ENCODE measurements around the gene MARCO.

Gene MARCO

DNA sequence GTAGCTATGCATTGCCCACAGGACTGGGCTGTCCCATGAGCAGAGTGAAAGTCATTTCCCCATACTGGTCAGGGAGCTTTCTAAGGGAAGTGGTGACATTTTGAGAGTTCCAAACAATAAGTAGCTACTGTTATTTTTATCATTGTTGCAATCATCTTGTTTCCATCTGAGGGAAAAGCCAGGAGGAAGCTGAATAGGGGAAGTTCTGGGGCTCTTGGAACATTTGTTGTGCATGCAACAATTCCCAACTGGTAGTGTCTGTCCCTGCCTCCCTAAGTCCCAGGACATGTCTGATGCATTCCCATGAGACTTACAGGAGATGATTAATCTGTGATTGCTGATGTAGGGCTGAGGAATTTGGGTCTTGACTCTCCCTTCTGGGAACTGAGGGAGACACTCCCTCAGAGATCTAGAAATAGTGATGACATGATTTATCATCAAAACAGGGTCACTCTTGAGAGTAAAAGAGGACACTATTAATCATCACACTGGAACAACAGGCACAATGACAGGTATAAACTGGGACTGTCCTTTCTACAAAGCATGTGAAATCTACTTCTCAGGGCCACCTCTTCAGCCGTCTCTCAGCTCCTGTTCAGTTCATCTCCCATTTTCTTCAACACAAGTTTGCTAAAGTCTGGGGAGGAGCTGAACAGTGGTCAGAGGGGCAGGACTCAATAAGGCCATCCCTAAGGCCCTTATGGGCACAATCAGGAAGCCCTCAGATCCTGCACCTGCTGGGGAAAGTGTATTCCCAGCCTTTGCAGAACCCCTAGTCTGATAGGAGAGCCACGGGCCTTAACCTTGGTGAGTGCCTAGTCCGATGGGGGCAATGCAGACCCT lies 28.0 kb upstream of the MARCO start:
- Mint-ChIP-seq H3K9me3 (no peaks in the 10 kb centered on the region), H3K4me3 (no peak overlapping the region), H3K4me1 (ENCODE audit: low read depth in 2 of 2) (no peaks in the 10 kb centered on the region), H3K27me3 (peaks cover 0 to 33% of the 10 kb centered on the region in 2 donors), H3K27ac (no peak overlapping the region), H3K36me3 (ENCODE audit: insufficient read depth) (no peaks in the 10 kb centered on the region)
- ATAC-seq (replicated peaks) = no peak
- DNase-seq = no peak

DNA sequence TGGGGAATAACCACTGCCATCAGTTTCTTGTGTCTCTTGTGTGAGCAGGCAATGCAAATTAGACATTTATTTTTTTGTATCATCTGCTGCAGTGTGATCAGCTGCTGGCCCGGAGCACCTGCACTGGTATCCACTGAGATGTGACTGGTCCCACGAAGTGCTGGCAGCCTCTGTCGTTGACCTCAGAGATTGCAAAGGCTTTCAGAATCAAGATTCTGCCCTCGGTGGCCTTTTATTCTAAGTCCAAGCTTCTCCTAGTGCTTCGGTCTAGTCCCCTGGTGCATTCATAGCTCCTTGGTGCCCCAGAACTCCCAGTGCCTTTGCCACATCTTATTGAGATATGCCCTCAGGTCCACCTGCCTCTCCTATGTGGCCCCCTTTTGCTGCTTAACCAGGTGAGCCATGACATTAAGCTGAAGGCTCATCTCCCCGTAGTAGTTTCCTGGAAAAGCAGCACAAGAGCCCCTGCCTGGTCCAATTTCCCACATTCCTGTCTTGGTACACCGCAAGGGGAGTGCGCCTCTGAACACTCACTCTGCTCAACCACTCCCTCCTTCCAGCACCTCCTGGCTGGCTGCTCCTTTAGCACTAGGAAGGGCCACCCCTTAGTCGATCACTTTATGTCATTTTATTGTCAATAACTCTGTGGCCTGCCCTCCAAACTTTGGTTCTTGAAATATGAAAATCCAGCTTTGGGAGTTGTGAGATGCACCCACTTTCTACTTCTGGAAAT lies 27.1 kb upstream of the MARCO start:
- Mint-ChIP-seq H3K27ac (no peak overlapping the region), H3K4me3 (no peak overlapping the region), H3K4me1 (ENCODE audit: low read depth in 2 of 2) (no peaks in the 10 kb centered on the region), H3K36me3 (ENCODE audit: insufficient read depth) (no peaks in the 10 kb centered on the region), H3K9me3 (no peaks in the 10 kb centered on the region), H3K27me3 (peaks cover 0 to 29% of the 10 kb centered on the region in 2 donors)
- ATAC-seq (replicated peaks) (no peak), DNase-seq (no peak)

DNA sequence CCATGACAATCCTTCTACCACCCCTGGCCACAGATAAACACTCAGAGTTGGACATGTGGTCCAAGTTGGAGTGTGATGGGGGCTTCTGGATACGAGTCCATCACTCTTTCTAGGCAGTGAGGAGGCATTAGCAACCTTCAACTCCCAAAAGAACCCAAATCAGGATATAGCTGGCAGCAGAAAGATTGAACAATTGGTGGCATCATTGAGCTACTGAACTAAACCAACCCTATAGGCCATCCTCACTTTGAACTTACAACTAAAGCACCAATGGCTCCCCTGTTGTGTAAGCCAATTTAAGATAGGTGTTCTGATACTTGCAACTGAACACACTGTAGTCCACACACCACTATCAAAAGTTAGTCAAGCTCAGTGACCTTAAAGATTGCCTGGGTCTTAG lies 24.0 kb upstream of the MARCO start:
- no peak overlapping the region for H3K27ac Mint-ChIP-seq
- no peaks in the 10 kb centered on the region for H3K4me1 Mint-ChIP-seq (ENCODE audit: low read depth in 2 of 2)
- ATAC-seq (replicated peaks) = no peak
- no peak for DNase-seq
- no peaks in the 10 kb centered on the region for H3K9me3 Mint-ChIP-seq
- peaks cover 14 to 22% of the 10 kb centered on the region in 2 donors for H3K27me3 Mint-ChIP-seq
- H3K4me3 Mint-ChIP-seq = no peak overlapping the region
- H3K36me3 Mint-ChIP-seq (ENCODE audit: insufficient read depth) = no peaks in the 10 kb centered on the region

DNA sequence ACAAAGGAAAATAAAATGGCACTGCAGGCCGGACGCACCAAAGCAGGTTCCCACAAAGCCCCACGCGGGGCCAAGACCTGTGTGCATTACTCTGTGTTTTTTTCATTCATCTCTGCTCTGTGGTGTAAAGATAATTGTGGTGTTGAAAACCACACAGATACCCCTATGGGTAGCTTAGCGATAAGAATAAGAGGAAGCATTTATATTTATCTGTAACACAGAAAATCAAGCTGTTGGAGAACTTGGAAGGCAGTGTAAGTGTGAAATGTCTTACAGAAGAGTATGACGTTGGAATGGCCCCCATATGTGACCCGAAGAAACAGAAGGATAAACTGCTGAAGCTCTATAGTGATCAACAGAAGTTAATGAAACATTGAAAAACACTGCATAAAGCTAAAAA lies 20.3 kb upstream of the MARCO start:
- Mint-ChIP-seq H3K4me3 (no peak overlapping the region), H3K4me1 (ENCODE audit: low read depth in 2 of 2) (no peaks in the 10 kb centered on the region), H3K36me3 (ENCODE audit: insufficient read depth) (no peaks in the 10 kb centered on the region), H3K27ac (no peak overlapping the region), H3K27me3 (peaks cover 20 to 21% of the 10 kb centered on the region in 2 donors), H3K9me3 (no peaks in the 10 kb centered on the region)
- ATAC-seq (replicated peaks) (no peak), DNase-seq (no peak)

DNA sequence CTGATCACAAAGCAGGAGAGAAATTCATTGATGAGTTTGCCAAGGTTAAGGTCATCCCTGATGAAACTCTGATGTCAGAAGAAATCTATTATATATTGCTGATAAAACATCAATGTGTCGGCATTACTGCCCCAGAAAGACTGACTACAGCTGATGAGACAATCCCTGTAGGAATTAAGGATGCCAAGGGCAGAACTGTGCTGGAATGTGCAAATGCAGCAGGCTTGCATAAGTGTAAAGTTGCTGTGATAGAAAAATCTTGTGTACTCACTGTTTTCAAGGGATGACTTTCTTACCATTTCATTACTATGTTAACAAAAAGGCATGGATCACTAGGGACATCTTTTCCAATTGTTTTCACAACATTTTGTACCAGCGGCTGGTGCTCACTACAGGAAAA lies 19.7 kb upstream of the MARCO start:
- no peaks in the 10 kb centered on the region for H3K4me1 Mint-ChIP-seq (ENCODE audit: low read depth in 2 of 2)
- no peaks in the 10 kb centered on the region for H3K36me3 Mint-ChIP-seq (ENCODE audit: insufficient read depth)
- peaks cover 20 to 21% of the 10 kb centered on the region in 2 donors for H3K27me3 Mint-ChIP-seq
- H3K27ac Mint-ChIP-seq = no peak overlapping the region
- no peak for ATAC-seq (replicated peaks)
- DNase-seq = no peak
- no peak overlapping the region for H3K4me3 Mint-ChIP-seq
- no peaks in the 10 kb centered on the region for H3K9me3 Mint-ChIP-seq

DNA sequence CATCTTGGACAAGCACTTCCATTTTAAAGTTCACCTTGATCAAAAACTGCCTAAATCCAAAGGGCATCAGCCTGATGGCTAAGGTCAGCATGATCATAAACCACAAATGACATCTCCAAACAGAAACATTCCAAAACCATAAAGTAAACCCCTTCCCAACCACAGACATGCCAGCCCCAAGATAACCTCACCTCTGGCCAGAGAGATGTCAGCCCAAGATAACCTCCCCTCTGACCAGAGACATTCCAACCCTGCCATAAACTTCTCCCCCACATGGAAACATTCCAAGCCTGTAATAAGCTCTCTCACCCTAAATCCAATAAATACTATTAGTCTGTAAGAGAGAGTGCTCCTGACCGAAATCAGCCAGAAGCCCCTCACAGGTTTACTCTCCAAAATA lies 18.6 kb upstream of the MARCO start:
- H3K9me3 Mint-ChIP-seq = no peaks in the 10 kb centered on the region
- peaks cover 14 to 21% of the 10 kb centered on the region in 2 donors for H3K27me3 Mint-ChIP-seq
- DNase-seq (no peak), ATAC-seq (replicated peaks) (no peak)
- H3K4me1 Mint-ChIP-seq (ENCODE audit: low read depth in 2 of 2) = no peaks in the 10 kb centered on the region
- H3K27ac Mint-ChIP-seq = no peak overlapping the region
- no peaks in the 10 kb centered on the region for H3K36me3 Mint-ChIP-seq (ENCODE audit: insufficient read depth)
- no peak overlapping the region for H3K4me3 Mint-ChIP-seq

DNA sequence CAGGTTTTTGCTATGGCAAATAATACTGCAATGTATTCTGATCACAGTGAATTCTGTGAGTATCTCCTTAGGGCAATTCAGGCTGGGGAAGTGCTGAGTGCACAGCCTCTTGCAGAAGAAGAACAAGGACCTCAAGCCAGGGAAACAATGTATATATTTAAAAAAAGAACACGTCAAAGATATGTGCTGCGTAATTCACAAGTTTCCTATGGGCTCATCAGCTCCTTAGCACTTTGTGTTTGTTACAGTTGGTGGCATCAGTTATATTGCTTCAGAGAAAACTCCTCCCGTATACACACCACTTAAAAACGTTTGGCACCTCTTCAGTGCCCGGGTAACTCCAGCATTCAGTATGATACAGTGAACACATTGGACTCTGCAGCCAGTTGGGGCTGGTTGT lies 16.5 kb upstream of the MARCO start:
- ATAC-seq (replicated peaks) = no peak

DNA sequence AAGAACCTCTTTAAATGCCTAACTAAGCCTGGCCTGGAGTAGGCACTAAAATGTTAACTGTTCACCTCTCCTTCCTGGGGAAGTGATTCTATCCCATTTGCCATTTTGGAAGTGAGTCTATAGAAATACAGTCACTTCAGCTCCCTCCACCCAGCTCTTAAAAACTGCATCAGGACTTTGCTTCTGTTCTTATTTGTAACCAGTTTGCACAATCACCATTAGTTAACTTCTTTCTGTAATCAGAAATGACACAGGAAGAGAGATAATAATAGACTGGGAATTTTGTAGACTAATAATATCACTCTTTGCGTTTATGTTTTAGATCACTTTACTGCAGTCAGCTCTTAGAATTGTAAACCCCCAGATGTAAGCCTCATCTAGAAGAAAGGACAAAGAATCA lies 16.0 kb upstream of the MARCO start:
- H3K27me3 Mint-ChIP-seq = peaks cover 14 to 21% of the 10 kb centered on the region in 2 donors

More for the DNA sequence above, 16.5 kb upstream of the MARCO start:
- no peak for DNase-seq
- Mint-ChIP-seq H3K4me1 (ENCODE audit: low read depth in 2 of 2) (peaks cover 0 to 2% of the 10 kb centered on the region in 2 donors), H3K9me3 (peaks cover 7 to 13% of the 10 kb centered on the region in 2 donors), H3K4me3 (no peak overlapping the region), H3K36me3 (ENCODE audit: insufficient read depth) (no peaks in the 10 kb centered on the region), H3K27ac (no peak overlapping the region), H3K27me3 (peaks cover 14 to 21% of the 10 kb centered on the region in 2 donors)

DNA sequence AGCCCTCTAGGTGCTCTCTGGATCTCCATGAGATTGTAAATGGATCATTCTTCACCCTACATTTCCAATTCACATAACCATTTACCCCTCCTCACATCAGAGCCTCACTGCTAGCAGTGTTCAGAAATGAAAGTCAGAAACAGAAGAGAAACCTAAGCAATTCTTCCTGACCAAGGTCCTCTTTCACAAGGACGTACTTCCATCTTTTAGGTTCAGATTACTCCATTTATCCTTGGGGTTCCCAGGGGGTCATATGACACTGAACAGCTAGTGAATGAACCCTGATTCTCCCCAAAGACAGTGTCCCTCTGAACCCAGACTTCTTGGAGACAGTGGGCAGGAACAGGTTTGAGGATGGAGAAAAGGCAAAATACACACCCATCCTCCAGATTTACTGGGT lies 12.9 kb upstream of the MARCO start:
- Mint-ChIP-seq H3K9me3 (peaks cover 7 to 22% of the 10 kb centered on the region in 2 donors), H3K36me3 (ENCODE audit: insufficient read depth) (no peaks in the 10 kb centered on the region), H3K27ac (no peak overlapping the region), H3K27me3 (peaks cover 0 to 6% of the 10 kb centered on the region in 2 donors), H3K4me3 (no peak overlapping the region), H3K4me1 (ENCODE audit: low read depth in 2 of 2) (peaks cover 0 to 2% of the 10 kb centered on the region in 2 donors)
- ATAC-seq (replicated peaks) = no peak
- no peak for DNase-seq

More for the DNA sequence above, 16.0 kb upstream of the MARCO start:
- Mint-ChIP-seq H3K4me3 (no peak overlapping the region), H3K27ac (no peak overlapping the region), H3K36me3 (ENCODE audit: insufficient read depth) (no peaks in the 10 kb centered on the region), H3K4me1 (ENCODE audit: low read depth in 2 of 2) (peaks cover 0 to 2% of the 10 kb centered on the region in 2 donors), H3K9me3 (peaks cover 7 to 14% of the 10 kb centered on the region in 2 donors)
- ATAC-seq (replicated peaks) = no peak
- no peak for DNase-seq

DNA sequence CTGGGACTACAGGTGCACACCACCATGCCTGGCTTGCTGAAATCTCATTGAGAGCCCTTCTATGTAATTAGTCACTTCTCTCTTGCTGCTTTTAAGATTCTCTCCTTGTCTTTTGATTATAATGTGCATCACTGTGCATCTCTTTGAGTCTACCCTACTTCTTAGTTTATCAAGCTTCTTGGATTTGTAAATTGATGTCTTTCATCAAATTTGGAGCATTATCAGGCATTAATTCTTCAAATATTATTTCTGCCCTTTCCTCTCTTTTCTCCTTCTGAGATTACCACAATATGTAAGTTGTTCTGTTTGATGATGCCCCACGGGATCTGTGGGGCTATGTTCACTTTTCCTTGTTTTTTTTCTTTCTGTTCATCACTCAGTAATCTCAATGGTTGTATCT lies 9.0 kb upstream of the MARCO start:
- Mint-ChIP-seq H3K4me3 (no peak overlapping the region), H3K27me3 (no peaks in the 10 kb centered on the region), H3K4me1 (ENCODE audit: low read depth in 2 of 2) (peaks cover 0 to 2% of the 10 kb centered on the region in 2 donors), H3K9me3 (peaks cover 7 to 22% of the 10 kb centered on the region in 2 donors), H3K27ac (no peak overlapping the region), H3K36me3 (ENCODE audit: insufficient read depth) (no peaks in the 10 kb centered on the region)
- no peak for DNase-seq
- ATAC-seq (replicated peaks) = no peak

DNA sequence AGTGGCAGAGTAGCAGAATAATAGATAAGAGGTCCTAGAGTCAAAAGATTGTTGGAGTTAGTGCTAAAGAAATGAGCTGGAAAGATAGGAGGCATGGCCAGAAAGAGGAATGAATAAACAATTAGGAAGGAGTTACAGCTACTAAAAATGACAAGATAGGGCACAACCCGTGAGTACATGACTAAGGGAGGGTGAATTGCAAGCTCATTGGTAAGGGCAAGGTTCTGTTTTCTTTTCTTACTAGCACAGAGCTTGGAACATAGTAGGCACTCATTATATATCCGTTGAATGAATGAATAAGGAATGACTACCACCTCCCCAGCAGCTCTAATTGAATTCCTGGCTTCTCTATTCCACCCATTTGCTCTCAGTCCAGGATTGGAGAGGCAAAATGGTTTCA lies 5.7 kb upstream of the MARCO start:
- ATAC-seq (replicated peaks) (no peak), DNase-seq (no peak)
- Mint-ChIP-seq H3K27ac (no peak overlapping the region), H3K4me1 (ENCODE audit: low read depth in 2 of 2) (peaks cover 0 to 3% of the 10 kb centered on the region in 2 donors), H3K9me3 (peaks cover 0 to 8% of the 10 kb centered on the region in 2 donors), H3K4me3 (no peak overlapping the region), H3K36me3 (ENCODE audit: insufficient read depth) (no peaks in the 10 kb centered on the region), H3K27me3 (peaks cover 9% of the 10 kb centered on the region in 2 donors)

DNA sequence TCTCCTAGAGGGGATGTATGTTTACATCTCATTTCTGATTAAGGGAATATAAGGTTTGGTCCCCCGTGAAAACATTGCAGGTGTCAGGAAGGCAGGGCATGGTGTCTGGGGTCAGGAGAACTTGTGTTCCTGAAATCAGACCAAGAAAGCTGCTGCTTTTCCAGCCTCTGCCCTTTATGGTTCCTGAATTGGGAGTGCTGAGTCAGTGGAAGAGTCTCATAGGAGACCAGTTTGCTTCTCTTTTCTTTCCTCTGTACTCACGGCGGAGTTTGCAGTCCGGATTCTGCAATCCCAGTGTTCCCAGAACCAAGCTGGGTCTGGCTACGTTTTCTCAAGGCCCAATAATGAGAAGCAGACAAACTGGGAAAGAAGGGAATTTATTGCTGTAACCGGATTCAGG lies 5.1 kb upstream of the MARCO start:
- H3K4me1 Mint-ChIP-seq (ENCODE audit: low read depth in 2 of 2) = peaks cover 0 to 3% of the 10 kb centered on the region in 2 donors
- H3K4me3 Mint-ChIP-seq = no peak overlapping the region
- no peaks in the 10 kb centered on the region for H3K36me3 Mint-ChIP-seq (ENCODE audit: insufficient read depth)

DNA sequence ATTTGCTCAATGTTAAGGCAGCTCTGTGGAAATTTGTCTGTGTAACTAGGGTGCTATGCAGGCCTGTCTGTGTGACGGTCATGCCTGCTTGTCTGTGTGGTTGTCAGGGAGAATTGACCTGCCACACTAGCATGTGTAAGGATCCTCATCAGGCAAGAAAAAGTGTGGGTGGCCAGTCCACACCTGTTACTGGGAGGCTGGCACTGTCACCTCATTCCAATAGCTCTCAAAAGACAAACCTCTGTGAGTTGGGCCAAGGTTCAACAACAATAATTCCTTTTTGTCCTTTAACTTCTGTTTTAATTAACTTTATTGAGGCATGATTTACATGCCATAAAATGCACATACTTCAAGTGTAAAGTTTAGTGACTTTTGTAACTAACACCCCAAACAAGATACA lies 4.2 kb upstream of the MARCO start:
- H3K4me1 Mint-ChIP-seq (ENCODE audit: low read depth in 2 of 2) = peaks cover 0 to 3% of the 10 kb centered on the region in 2 donors
- peaks cover 0 to 8% of the 10 kb centered on the region in 2 donors for H3K9me3 Mint-ChIP-seq
- no peaks in the 10 kb centered on the region for H3K36me3 Mint-ChIP-seq (ENCODE audit: insufficient read depth)
- H3K4me3 Mint-ChIP-seq = no peak overlapping the region
- no peak overlapping the region for H3K27ac Mint-ChIP-seq
- DNase-seq (no peak), ATAC-seq (replicated peaks) (no peak)
- H3K27me3 Mint-ChIP-seq = peaks cover 14 to 15% of the 10 kb centered on the region in 2 donors

More for the DNA sequence above, 5.1 kb upstream of the MARCO start:
- Mint-ChIP-seq H3K27ac (no peak overlapping the region), H3K9me3 (peaks cover 0 to 8% of the 10 kb centered on the region in 2 donors), H3K27me3 (peaks cover 14 to 15% of the 10 kb centered on the region in 2 donors)
- ATAC-seq (replicated peaks) (no peak), DNase-seq (no peak)

DNA sequence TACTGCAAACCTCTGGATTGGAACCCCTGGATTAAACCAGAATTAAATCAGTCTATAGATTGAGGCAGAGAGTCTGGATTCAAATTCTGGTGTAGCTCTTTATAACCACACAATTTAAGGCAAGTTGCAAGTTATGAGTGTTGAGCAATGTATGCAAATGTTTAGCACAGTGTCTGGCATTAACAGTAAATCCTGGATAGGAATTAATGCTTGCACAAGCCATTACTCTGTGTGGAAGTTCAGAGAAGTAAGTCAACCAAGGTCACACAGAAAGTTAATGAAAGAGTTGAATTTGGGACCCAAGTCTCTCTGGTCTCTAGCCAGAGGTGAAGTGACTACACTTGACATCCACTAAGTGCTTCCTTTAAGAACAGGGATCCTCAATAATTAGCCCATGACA lies 2.0 kb upstream of the MARCO start:
- Mint-ChIP-seq H3K27ac (no peak overlapping the region), H3K27me3 (peaks cover 20 to 25% of the 10 kb centered on the region in 2 donors), H3K9me3 (no peaks in the 10 kb centered on the region), H3K4me1 (ENCODE audit: low read depth in 2 of 2) (peaks cover 0 to 3% of the 10 kb centered on the region in 2 donors), H3K4me3 (no peak overlapping the region), H3K36me3 (ENCODE audit: insufficient read depth) (no peaks in the 10 kb centered on the region)
- ATAC-seq (replicated peaks) (no peak), DNase-seq (no peak)

All from effector memory CD8-positive, alpha-beta T cell (primary cell).